Measurements from ENCODE around the gene CFAP107.

Gene CFAP107

GRCh38 chr1:12756273-12756672 is 10.3 kb downstream of the CFAP107 start:
- TF ChIP-seq, protein P1, sequence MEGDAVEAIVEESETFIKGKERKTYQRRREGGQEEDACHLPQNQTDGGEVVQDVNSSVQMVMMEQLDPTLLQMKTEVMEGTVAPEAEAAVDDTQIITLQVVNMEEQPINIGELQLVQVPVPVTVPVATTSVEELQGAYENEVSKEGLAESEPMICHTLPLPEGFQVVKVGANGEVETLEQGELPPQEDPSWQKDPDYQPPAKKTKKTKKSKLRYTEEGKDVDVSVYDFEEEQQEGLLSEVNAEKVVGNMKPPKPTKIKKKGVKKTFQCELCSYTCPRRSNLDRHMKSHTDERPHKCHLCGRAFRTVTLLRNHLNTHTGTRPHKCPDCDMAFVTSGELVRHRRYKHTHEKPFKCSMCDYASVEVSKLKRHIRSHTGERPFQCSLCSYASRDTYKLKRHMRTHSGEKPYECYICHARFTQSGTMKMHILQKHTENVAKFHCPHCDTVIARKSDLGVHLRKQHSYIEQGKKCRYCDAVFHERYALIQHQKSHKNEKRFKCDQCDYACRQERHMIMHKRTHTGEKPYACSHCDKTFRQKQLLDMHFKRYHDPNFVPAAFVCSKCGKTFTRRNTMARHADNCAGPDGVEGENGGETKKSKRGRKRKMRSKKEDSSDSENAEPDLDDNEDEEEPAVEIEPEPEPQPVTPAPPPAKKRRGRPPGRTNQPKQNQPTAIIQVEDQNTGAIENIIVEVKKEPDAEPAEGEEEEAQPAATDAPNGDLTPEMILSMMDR (conservative IDR thresholded peaks at IDR 0.05; ENCODE audit: low read depth) = no peak
- ChIA-PET POLR2A (ENCODE audit: low non-redundant PET) (no interaction called here), CTCF (no interaction called here)
- H3K27ac ChIP-seq = no peak overlapping the region
- DNase-seq (ENCODE audit: low spot score) = no peak

DNA sequence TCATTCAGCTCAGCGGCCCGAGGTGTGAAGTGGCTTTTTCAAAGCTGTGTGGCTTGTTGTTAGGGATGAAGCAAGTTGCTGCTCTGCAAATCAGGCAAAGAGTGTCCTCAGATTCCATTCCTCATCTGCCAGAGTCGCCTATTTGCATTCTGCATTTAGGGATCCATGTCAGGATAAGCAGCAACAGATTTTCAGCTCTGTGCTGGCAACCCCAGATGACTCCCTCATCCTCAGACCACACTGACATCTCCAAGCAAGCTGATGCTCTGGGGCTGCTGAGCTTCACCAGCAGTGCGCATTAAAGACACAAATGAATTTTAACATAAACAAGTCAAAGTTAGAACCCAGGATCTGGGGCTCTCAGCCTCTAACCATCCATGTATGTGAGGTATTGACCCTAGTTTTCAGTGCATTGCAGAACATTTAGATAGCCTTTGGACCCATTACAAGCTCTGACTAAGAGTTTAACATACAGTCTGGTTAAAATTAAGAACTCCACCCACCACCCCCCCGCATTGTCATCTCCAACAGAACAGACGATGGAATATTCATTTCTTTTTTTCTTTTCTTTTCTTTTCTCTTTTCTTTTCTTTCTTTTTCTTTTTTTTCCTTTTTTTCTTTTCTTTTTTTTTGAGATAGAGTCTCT is 10.9 kb downstream of the CFAP107 start:
- DNase-seq (ENCODE audit: low spot score) = no peak
- ChIA-PET CTCF (no interaction called here), POLR2A (ENCODE audit: low non-redundant PET) (no interaction called here)
- TF ChIP-seq, protein P1 (conservative IDR thresholded peaks at IDR 0.05; ENCODE audit: low read depth) = no peak
- no peak overlapping the region for H3K27ac ChIP-seq

DNA sequence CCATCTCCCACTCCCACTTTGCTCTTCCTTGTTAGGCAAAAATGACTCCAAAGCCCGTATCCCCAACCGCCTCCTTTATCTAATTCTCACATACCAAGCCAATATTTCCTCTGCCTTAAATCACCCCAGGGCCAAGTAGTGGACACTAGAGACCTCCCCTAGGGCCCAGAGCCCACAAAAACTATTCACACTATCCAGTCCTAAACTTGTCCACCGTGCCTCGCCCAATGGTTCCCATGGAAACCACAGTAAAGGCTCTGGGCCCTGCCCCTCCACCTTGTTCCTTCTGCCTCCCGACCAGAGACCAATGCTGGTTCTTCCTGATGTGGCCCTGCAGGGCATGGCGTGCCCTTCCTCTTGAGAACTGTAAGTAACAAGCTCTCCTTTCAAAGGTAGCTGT is 11.8 kb downstream of the CFAP107 start:
- TF ChIP-seq, protein P1 (conservative IDR thresholded peaks at IDR 0.05; ENCODE audit: low read depth) = no peak
- ChIA-PET CTCF (no interaction called here), POLR2A (ENCODE audit: low non-redundant PET) (no interaction called here)
- H3K27ac ChIP-seq = no peak overlapping the region
- DNase-seq (ENCODE audit: low spot score) = no peak

DNA sequence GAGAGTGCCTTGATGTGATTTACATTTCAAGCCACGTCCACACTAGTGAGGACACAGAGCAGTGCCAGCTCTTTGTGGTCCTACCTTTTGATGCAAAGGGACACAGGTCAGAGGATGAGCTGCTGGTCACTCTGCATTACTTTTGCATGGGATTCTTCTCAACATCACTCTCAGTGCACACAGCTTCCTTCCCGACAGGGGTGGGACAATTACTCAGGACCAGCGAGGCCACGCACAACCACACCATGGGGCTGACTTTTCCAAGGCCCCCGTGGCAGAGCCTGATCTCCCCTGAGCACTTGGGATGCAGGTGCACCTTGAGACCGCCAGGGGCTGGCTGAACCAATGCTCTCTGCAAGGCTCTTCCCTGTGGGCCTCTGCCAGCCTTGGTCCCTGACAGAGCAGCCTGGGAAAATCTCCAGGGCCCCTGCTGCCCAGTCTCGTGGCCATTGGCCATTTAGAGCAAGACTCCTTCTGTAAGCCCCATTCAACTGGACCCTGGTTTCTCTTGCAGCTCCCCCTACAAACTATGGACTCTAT is 14.3 kb downstream of the CFAP107 start:
- no peak for DNase-seq (ENCODE audit: low spot score)
- TF ChIP-seq, protein P1 (conservative IDR thresholded peaks at IDR 0.05; ENCODE audit: low read depth) = no peak
- POLR2A ChIA-PET (ENCODE audit: low non-redundant PET) = no interaction called here
- no peak overlapping the region for H3K27ac ChIP-seq
- CTCF ChIA-PET = interaction anchor here (0.6 kb wide), 1 partner anchor 1470 kb away, joined by 4 read pairs; no protein-coding TSS in a partner anchor

- TF ChIP-seq, protein P1 (conservative IDR thresholded peaks at IDR 0.05; ENCODE audit: low read depth) = no peak
- DNase-seq (ENCODE audit: low spot score) = no peak
- ChIA-PET CTCF (no interaction called here), POLR2A (ENCODE audit: low non-redundant PET) (interaction anchor here (0.8 kb wide), 1 partner anchor 469 kb away, joined by 3 read pairs; no protein-coding TSS in a partner anchor)
- H3K27ac ChIP-seq = no peak overlapping the region
Measured at GRCh38 chr1:12761781-12762180, 15.8 kb downstream of the CFAP107 start.

- ChIA-PET CTCF (no interaction called here), POLR2A (ENCODE audit: low non-redundant PET) (no interaction called here)
- TF ChIP-seq, protein P1 (conservative IDR thresholded peaks at IDR 0.05; ENCODE audit: low read depth) = no peak
- no peak for DNase-seq (ENCODE audit: low spot score)
- no peak overlapping the region for H3K27ac ChIP-seq
Measured at GRCh38 chr1:12762766-12763165, 16.8 kb downstream of the CFAP107 start.
